ENCODE data around the gene SELENON.

Gene SELENON

GRCh38 chr1:25811384-25812082, 11.5 kb downstream of the SELENON start:
- DNase-seq, result no peak

- DNase-seq, result no peak
Measured at GRCh38 chr1:25813071-25813733, 13.2 kb downstream of the SELENON start.

DNA sequence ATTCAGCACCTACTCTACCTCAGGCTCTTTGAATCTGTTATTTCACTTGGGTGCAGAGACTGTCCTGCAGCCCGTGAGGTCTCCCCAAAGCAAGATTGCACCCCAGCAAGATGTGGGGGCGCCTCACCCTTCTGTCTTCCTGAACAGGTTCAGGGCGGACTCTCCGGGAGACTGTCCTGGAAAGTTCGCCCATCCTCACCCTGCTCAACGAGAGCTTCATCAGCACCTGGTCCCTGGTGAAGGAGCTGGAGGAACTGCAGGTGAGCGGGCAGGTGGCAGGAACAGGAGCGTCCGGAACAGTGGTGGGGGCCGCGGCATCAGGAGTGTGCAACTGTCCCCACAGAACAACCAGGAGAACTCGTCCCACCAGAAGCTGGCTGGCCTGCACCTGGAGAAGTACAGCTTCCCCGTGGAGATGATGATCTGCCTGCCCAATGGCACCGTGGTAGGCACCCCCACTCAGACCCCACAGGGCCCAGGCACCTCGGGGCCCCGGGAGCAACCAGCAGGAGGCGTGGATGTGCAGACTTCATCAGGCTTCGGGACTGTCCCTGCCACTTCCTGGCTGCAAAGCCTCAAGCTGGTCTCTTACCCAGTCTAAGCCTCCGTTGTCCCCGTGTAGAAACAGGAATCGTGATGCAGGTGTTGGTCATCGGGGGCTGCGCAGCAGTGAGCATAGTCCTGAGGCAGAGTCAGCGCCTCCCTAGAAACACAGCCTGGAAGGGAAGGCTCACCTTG, 13.9 kb downstream of the SELENON start:
- no peak for DNase-seq

DNA sequence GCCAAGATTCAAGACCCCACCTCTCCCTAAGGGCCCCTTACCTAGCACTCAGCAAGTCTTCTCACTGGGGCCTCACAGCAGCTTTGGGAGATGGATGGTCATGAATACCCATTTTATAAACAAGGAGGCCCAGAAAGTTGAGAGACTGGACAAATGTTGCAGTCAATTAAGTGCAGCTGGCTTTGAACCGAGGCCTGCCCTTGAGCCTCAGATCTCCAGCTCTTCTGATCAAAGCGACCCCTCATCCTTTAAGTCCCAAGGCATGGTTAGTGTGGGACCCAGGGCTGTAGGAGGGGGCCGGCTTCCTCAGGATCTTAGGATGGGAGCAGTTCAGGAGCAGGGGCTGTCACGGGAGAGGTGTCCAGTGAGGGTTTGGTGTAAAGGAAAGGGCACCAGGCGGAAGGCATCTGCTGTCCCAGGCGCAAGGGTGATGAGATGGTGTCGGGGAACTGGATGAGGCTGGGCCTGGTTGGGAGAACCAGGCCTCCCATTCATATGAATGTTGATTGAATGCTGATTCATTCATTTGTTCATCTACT, 14.6 kb downstream of the SELENON start:
- no peak for DNase-seq

- DNase-seq, result no peak
Measured at GRCh38 chr1:25815208-25816111, 15.5 kb downstream of the SELENON start.

GRCh38 chr1:25816112-25816718, 16.2 kb downstream of the SELENON start:
- no peak for DNase-seq

DNA sequence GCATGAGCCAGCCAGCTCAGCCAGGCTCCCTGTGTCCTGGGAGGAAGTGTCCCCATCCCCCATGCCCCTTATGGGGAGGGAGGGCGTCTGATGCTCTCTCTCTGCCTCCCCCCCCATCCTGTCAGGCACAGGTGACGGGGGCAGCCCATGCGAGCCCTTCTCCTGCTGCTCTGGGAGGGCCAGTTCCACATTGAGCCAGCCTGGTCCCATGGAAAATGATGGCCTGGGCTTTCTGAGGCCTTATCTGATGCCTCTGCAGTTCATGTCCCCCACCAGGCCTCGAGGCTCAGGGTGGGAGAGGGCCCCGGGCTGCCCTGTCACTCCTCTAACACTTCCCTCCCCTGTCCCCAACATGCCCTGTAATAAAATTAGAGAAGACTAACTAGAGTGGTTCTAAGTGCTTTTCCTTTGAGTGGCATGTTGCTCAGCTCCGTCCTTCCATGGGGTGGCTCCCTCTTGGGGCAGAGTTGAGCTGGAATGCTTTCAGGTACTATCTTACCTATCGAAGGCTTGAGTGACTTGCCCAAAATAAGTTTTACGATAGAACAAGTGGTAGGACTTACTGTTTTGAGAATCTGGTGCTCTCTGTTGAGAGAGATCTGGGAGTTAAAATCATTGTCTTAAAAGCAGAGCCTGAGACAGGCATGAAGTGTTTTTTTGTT, 18.0 kb downstream of the SELENON start:
- no peak for DNase-seq

GRCh38 chr1:25818569-25818968, 18.6 kb downstream of the SELENON start:
- DNase-seq, result no peak

- peak; percentile 58 for DNase-seq
Measured at GRCh38 chr1:25819491-25820246, 19.7 kb downstream of the SELENON start, which contains the start of gene MTFR1L. MTFR1L (plus strand) TSS chr1:25819954; CDS start chr1:25823105, 3,151 bp downstream.

DNA sequence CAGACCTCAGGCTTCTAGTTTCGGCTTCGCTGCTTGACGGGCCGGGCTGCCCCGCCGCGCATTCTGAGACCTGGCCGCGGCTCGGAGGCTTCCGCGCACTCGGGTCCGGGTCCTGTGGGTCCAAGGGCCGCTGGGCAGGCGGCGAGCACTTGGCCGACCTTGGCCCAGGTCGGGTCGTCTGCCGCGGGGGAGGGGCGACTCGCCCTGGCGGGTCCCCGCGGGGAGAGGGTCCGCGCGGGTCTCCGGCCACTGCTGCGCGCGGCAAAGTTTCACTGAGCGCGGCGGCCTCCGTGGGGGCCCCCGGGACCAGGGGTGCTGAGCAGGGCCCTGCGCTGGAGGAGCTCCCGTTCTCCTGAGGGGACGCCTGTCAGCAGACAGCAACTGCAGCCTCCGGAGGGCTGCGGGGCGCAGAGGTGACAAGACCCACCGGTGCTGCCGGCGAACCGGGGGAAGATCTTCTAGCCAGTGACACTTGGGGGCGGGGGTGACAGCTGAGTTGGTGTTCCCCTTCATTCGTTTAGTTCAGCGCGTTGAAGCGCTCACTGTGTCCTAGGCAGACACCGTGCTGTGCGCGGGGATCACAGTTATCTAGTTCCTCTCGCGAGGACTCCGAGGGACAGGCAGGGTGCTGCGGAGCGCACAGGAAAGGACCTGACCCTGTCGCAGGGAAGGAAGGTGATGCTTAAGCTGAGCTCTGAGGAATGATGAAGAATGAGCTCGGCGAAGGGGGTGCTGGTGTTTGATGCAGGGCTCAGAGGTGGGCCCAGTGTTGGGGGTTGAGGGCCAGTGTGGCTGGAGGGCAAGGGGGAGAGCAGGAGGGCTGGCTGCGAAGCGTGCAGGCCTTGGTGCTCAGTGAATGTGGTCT, 20.5 kb downstream of the SELENON start:
- DNase-seq, result no peak

DNA sequence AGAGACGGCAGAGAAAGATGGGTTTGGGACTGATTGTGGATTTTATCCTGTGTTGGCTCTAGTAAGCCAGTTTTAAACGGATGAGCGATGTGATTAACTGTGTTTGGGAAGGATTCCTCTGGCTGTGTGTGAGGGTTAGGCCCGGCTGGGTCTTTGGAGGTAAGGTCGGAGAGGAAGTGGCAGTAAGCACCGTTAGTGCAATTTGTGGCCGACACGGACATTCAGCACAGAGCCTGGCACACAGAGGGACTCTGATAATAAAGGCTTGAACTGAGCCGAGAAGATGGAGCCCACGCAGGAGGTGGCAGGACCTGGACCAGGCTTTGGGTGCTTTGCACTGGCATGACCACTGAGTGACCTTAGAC, 21.1 kb downstream of the SELENON start:
- no peak for DNase-seq

DNA sequence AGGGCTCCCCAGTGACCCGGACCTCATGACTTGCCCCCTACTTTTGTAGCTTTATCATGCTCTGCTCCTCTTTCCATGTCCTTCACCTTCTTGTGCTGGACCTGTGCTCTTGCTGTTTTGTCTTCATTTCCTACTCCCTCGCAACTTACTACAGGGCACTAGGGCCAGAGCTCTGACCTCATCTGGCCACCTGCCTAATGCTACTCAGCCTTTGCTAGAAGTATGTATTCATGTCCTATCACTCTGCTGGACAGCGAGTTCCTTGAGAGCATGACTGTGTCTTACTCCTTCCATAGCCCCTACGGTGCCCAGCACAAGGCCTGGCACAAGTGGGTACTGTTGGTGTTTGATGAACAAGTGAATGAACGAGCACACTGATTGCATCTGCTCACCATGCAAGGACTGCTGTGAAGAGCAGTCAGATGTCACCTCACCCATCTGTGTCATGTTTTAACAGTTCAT, 21.7 kb downstream of the SELENON start:
- DNase-seq, result no peak

- no peak for DNase-seq
Measured at GRCh38 chr1:25825605-25826004, 25.6 kb downstream of the SELENON start.

GRCh38 chr1:25826571-25826970, 26.6 kb downstream of the SELENON start:
- DNase-seq, result no peak

GRCh38 chr1:25828491-25828890, 28.5 kb downstream of the SELENON start:
- no peak for DNase-seq

- DNase-seq, result no peak
Measured at GRCh38 chr1:25829046-25829445, 29.1 kb downstream of the SELENON start.

GRCh38 chr1:25831569-25832196, 31.7 kb downstream of the SELENON start:
- no peak for DNase-seq

DNA sequence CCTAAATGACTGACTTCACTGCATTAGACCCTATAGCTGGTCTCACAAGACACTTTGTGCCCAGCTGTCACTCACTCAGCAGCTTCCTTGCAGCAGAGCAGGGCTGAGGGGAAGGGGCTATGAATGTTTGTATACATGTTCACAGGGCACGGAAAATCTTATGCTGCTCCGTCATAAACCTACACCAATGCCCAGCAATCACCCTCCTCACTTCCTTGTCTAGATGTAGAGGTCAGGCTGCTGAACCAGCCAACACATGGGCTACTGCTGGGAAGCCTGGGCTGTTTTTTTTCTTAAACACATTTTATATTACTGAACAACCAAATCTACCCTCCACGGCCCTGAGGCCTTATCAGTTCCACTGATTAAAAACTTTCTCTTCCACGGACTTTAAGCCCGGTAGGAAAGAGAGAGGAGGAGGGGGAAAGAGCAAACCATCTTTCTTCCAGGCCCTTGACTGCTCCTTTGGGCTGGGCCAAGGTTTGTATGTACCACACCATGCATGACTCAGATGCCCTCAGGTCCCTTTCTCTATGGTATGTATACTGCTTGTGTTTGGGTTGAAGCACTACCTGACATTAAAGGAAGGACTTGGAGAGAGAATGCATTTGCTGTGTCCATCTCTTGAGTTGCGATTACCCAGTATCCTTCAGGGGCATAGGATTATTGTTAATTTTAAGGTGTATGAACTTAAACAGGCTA, 32.5 kb downstream of the SELENON start:
- no peak for DNase-seq

DNA sequence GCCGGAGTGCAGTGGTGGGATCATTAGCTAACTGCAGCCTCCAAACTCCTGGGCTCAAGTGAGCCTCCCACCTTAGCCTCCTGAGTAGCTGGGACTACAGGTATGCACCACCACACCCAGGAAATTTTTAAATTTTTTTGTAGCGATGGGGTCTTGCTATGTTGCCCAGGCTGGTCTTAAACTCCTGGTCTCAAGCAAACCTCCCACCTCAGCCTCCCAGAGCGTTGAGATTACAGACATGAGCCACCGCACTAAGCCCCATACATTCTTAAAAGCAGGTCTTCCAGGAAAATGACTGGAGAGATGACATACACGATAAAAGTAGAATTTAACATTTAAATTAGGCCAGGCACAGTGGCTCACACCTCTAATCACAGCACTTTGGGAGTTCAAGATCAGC, 33.2 kb downstream of the SELENON start:
- DNase-seq, result no peak

Data from NCI-H1694 treated with DMSO at 0.1 percent for 48 hours (cell line).